Ectodermal cell (in vitro differentiated cells): ENCODE data around the gene MBNL1.

ENCODE experiments used
- H3K27ac ChIP-seq: 2 replicates; pipeline ENCODE4 v1.7.0; 2013; ENCODE audit warnings: mild to moderate bottlenecking, low read depth, low read length; ENCODE audit not compliant: insufficient read depth, poor library complexity, severe bottlenecking
- H3K27me3 ChIP-seq: 2 replicates; pipeline ENCODE4 v1.7.0; 2013; ENCODE audit warnings: mild to moderate bottlenecking, low read length; ENCODE audit not compliant: insufficient read depth, control insufficient read depth, poor library complexity, severe bottlenecking
- H3K36me3 ChIP-seq: one replicate; pipeline ENCODE4 v1.7.0; 2013; ENCODE audit warnings: low read length; ENCODE audit not compliant: control insufficient read depth, insufficient read depth
- H3K4me1 ChIP-seq: one replicate; pipeline ENCODE4 v1.7.0; 2013; ENCODE audit warnings: low read length; ENCODE audit not compliant: control insufficient read depth, insufficient read depth
- H3K4me3 ChIP-seq: 2 replicates; pipeline ENCODE4 v1.7.0; 2013; ENCODE audit warnings: low read depth, low read length, control low read depth; ENCODE audit not compliant: insufficient read depth
- H3K9me3 ChIP-seq: 2 replicates; pipeline ENCODE4 v1.7.0; 2013; ENCODE audit warnings: mild to moderate bottlenecking, low read length, moderate library complexity; ENCODE audit not compliant: control insufficient read depth
- WGBS, 2 experiments: methylation state at CpG; one replicate each; pipeline ENCODE4 v1.1.7; 2013; ENCODE audit warnings: missing lambda C conversion rate in 2 of 2; 5-methylcytosine and 5-hydroxymethylcytosine counted together

Gene MBNL1

GRCh38 chr3:152232679-152233078, 36.0 kb upstream of the MBNL1 start:
- Histone ChIP-seq H3K27ac (no peak overlapping the region), H3K9me3 (no peaks in the 10 kb centered on the region), H3K36me3 (no peaks in the 10 kb centered on the region), H3K27me3 (no peaks in the 10 kb centered on the region), H3K4me3 (no peak overlapping the region), H3K4me1 (no peaks in the 10 kb centered on the region)
- 100% methylated on average over 2 of the region's 2 CpGs for WGBS, 2 experiments

- WGBS, 2 experiments, result 95 to 96% methylated on average over 3 of the region's 3 CpGs
- Histone ChIP-seq H3K9me3 (no peaks in the 10 kb centered on the region), H3K4me3 (no peak overlapping the region), H3K27me3 (no peaks in the 10 kb centered on the region), H3K27ac (no peak overlapping the region), H3K36me3 (no peaks in the 10 kb centered on the region), H3K4me1 (no peaks in the 10 kb centered on the region)
Observed at GRCh38 chr3:152234657-152235375, 33.9 kb upstream of the MBNL1 start.

GRCh38 chr3:152235709-152236298, 32.9 kb upstream of the MBNL1 start:
- Histone ChIP-seq H3K27me3 (no peaks in the 10 kb centered on the region), H3K27ac (no peak overlapping the region), H3K9me3 (no peaks in the 10 kb centered on the region), H3K4me1 (no peaks in the 10 kb centered on the region), H3K36me3 (no peaks in the 10 kb centered on the region), H3K4me3 (no peak overlapping the region)
- WGBS, 2 experiments, result 47 to 73% methylated on average over 1 of the region's 1 CpG

GRCh38 chr3:152236716-152237115, 32.0 kb upstream of the MBNL1 start:
- no peaks in the 10 kb centered on the region for H3K4me1 ChIP-seq
- no peak overlapping the region for H3K4me3 ChIP-seq
- H3K27me3 ChIP-seq, result no peaks in the 10 kb centered on the region
- H3K9me3 ChIP-seq, result no peaks in the 10 kb centered on the region
- H3K36me3 ChIP-seq, result no peaks in the 10 kb centered on the region
- H3K27ac ChIP-seq, result no peak overlapping the region

GRCh38 chr3:152241142-152242017, 27.3 kb upstream of the MBNL1 start:
- H3K4me1 ChIP-seq, result no peaks in the 10 kb centered on the region

GRCh38 chr3:152243301-152243711, 25.4 kb upstream of the MBNL1 start:
- H3K36me3 ChIP-seq, result no peaks in the 10 kb centered on the region
- H3K4me3 ChIP-seq, result no peak overlapping the region
- H3K27me3 ChIP-seq, result no peaks in the 10 kb centered on the region
- no peaks in the 10 kb centered on the region for H3K9me3 ChIP-seq
- no peak overlapping the region for H3K27ac ChIP-seq
- H3K4me1 ChIP-seq, result no peaks in the 10 kb centered on the region
- WGBS, 2 experiments, result 89 to 100% methylated on average over 1 of the region's 1 CpG

More at GRCh38 chr3:152241142-152242017, 27.3 kb upstream of the MBNL1 start:
- no peak overlapping the region for H3K4me3 ChIP-seq
- H3K36me3 ChIP-seq, result no peaks in the 10 kb centered on the region
- H3K27ac ChIP-seq, result no peak overlapping the region
- WGBS, 2 experiments, result 90 to 93% methylated on average over 2 of the region's 2 CpGs
- H3K9me3 ChIP-seq, result no peaks in the 10 kb centered on the region
- no peaks in the 10 kb centered on the region for H3K27me3 ChIP-seq

- 88% methylated on average over 10 of the region's 10 CpGs for WGBS, 2 experiments
- Histone ChIP-seq H3K4me3 (no peak overlapping the region), H3K4me1 (no peaks in the 10 kb centered on the region), H3K27me3 (no peaks in the 10 kb centered on the region), H3K36me3 (no peaks in the 10 kb centered on the region), H3K9me3 (no peaks in the 10 kb centered on the region), H3K27ac (no peak overlapping the region)
Observed at GRCh38 chr3:152243721-152244516, 24.8 kb upstream of the MBNL1 start.

- no peaks in the 10 kb centered on the region for H3K36me3 ChIP-seq
- H3K27ac ChIP-seq, result no peak overlapping the region
- H3K4me1 ChIP-seq, result no peaks in the 10 kb centered on the region
- WGBS, 2 experiments, result 92 to 100% methylated on average over 1 of the region's 2 CpGs
- no peaks in the 10 kb centered on the region for H3K9me3 ChIP-seq
- H3K27me3 ChIP-seq, result no peaks in the 10 kb centered on the region
- H3K4me3 ChIP-seq, result no peak overlapping the region
Observed at GRCh38 chr3:152244517-152244888, 24.2 kb upstream of the MBNL1 start.

GRCh38 chr3:152245498-152246170, 23.1 kb upstream of the MBNL1 start:
- WGBS, 2 experiments, result 60 to 93% methylated on average over 1 to 3 of the region's 3 CpGs
- H3K4me1 ChIP-seq, result no peaks in the 10 kb centered on the region
- no peak overlapping the region for H3K4me3 ChIP-seq
- H3K36me3 ChIP-seq, result no peaks in the 10 kb centered on the region
- no peaks in the 10 kb centered on the region for H3K27me3 ChIP-seq
- H3K9me3 ChIP-seq, result no peaks in the 10 kb centered on the region
- no peak overlapping the region for H3K27ac ChIP-seq
